HCT116 (cell line): ENCODE results near the gene ALDH8A1. TPM values are rescaled to one million over a fixed set of nuclear protein-coding genes. Genes with fewer than 3 reads are reported as not detected.

Experiments
- ATAC-seq: fragments of 200-7000 bp; cut with Tn5 transposase; 2 replicates; pipeline ENCODE4 v1.9.1; 2020; ENCODE audit warnings: mild to moderate bottlenecking, moderate library complexity
- BruUV-seq: library from RNA; stranded (reverse); fragments of 400-500 nt; replicated peaks from 2 replicates; lab custom pipeline; 2021; lab: Mats Ljungman, UMichigan
- CTCF ChIA-PET: fragments of 300-600 bp; sonication (Branson Sonifier 250); formaldehyde crosslinking; loops from one replicate; lab custom pipeline; 2021; ENCODE audit warnings: antibody characterized with exemption; lab: Charles Lee
- POLR2A ChIA-PET: fragments of 300-600, 350-600 bp; sonication (Branson Sonifier 250); formaldehyde crosslinking; loops from one replicate; lab custom pipeline; 2021; ENCODE audit warnings: antibody characterized with exemption; lab: Charles Lee
- RAD21 ChIA-PET, 2 experiments: fragments of 300-600 bp; sonication (Branson Sonifier 250); formaldehyde crosslinking; loops; one replicate each; lab custom pipeline; 2023; ENCODE audit warnings: low total read pairs in 2 of 2; ENCODE audit not compliant: uncharacterized antibody in 2 of 2, unreplicated experiment in 2 of 2, low non-redundant PET in 1 of 2; lab: Charles Lee
- DNase-seq: peaks from one replicate; pipeline ENCODE4 v3.0.0-alpha.2; 2010; ENCODE audit warnings: low read depth, low spot score
- H2AFZ ChIP-seq: fragments of 200-600 bp; shearing (Covaris generic), sonication (generic); 2 replicates; pipeline ENCODE4 v1.6.1; 2017; ENCODE audit warnings: low read depth, mixed run types, mixed read lengths, antibody characterized with exemption, low read length; ENCODE audit not compliant: poor library complexity, severe bottlenecking
- H3K27ac ChIP-seq: 2 replicates; pipeline ENCODE4 v1.5.1; 2012; ENCODE audit warnings: low read depth, low read length
- H3K27me3 ChIP-seq: fragments of 200-600 bp; sonication (generic); 2 replicates; pipeline ENCODE4 v1.6.1; 2016; ENCODE audit warnings: mixed run types, low read length, mixed read lengths; ENCODE audit not compliant: insufficient read depth
- H3K36me3 ChIP-seq, 2 experiments: fragments of 200-500 bp in 1 of 2; fragments of 200-600 bp in 1 of 2; sonication (Bioruptor generic) in 1 of 2; sonication (generic) in 1 of 2; 2 replicates each; pipeline versions ENCODE4 v1.5.1 to v1.6.1; 2014 to 2016; ENCODE audit warnings: low read length in 2 of 2, inconsistent platforms in 1 of 2, mixed read lengths in 1 of 2, mixed run types in 1 of 2; ENCODE audit not compliant: insufficient read depth in 2 of 2, control insufficient read depth in 1 of 2
- H3K4me1 ChIP-seq, 2 experiments: fragments of 200-600 bp in 1 of 2; sonication (generic) in 1 of 2; 2 replicates each; pipeline versions ENCODE4 v1.5.1 to v1.6.1; 2012 to 2017; ENCODE audit warnings: low read length in 2 of 2, inconsistent platforms in 1 of 2, mild to moderate bottlenecking in 1 of 2, mixed read lengths in 1 of 2, mixed run types in 1 of 2, moderate library complexity in 1 of 2; ENCODE audit not compliant: insufficient read depth in 2 of 2, control insufficient read depth in 1 of 2
- H3K4me2 ChIP-seq: fragments of 200-600 bp; sonication (generic); 2 replicates; pipeline ENCODE4 v1.6.1; 2017; ENCODE audit warnings: mixed run types, low read length, mixed read lengths
- H3K4me3 ChIP-seq, 2 experiments: fragments of 200-600 bp in 1 of 2; sonication (generic) in 1 of 2; replicated peaks in 1 of 2; 2 replicates each; pipeline ENCODE4 v1.5.1; 2011 to 2016; ENCODE audit warnings: low read length in 2 of 2, control low read depth in 1 of 2, low read depth in 1 of 2, mild to moderate bottlenecking in 1 of 2, mixed read lengths in 1 of 2, mixed run types in 1 of 2
- H3K79me2 ChIP-seq: fragments of 200-600 bp; sonication (generic); 2 replicates; pipeline ENCODE4 v1.6.1; 2017; ENCODE audit warnings: mild to moderate bottlenecking, mixed run types, low read length, moderate library complexity, mixed read lengths; ENCODE audit not compliant: insufficient read depth
- H3K9ac ChIP-seq: fragments of 200-600 bp; sonication (generic); 2 replicates; pipeline ENCODE4 v1.6.1; 2016; ENCODE audit warnings: low read length, mixed read lengths
- H3K9me2 ChIP-seq: fragments of 200-600 bp; sonication (generic), shearing (Covaris generic); 2 replicates; pipeline ENCODE4 v1.6.1; 2017; ENCODE audit warnings: mixed run types, mild to moderate bottlenecking, moderate library complexity; ENCODE audit not compliant: insufficient read depth
- H3K9me3 ChIP-seq, 2 experiments: fragments of 200-500 bp in 1 of 2; fragments of 200-600 bp in 1 of 2; sonication (Bioruptor generic) in 1 of 2; sonication (generic) in 1 of 2; 2 replicates each; pipeline ENCODE4 v1.6.1; 2014 to 2017; ENCODE audit warnings: low read length in 2 of 2, mixed read lengths in 2 of 2, inconsistent platforms in 1 of 2, low read depth in 1 of 2, mild to moderate bottlenecking in 1 of 2, mixed run types in 1 of 2, moderate library complexity in 1 of 2; ENCODE audit not compliant: control insufficient read depth in 1 of 2, insufficient read depth in 1 of 2
- H4K20me1 ChIP-seq: fragments of 200-600 bp; sonication (generic), shearing (Covaris generic); 2 replicates; pipeline ENCODE4 v1.6.1; 2017; ENCODE audit warnings: mixed run types, mild to moderate bottlenecking, moderate library complexity; ENCODE audit not compliant: insufficient read depth
- CBX3 ChIP-seq: IDR thresholded peaks from 2 replicates; pipeline ENCODE4 v1.6.1; 2012; ENCODE audit warnings: low read depth
- CEBPB ChIP-seq: IDR thresholded peaks from 2 replicates; pipeline ENCODE4 v1.6.1; 2012; ENCODE audit warnings: low read depth
- JUND ChIP-seq: IDR thresholded peaks from 2 replicates; pipeline ENCODE4 v1.6.1; 2012
- POLR2AphosphoS5 ChIP-seq: IDR thresholded peaks from 2 replicates; pipeline ENCODE4 v1.6.1; 2011; ENCODE audit warnings: mild to moderate bottlenecking, low read depth, low read length, moderate library complexity
- YY1 ChIP-seq: IDR thresholded peaks from 2 replicates; pipeline ENCODE4 v1.6.1; 2011; ENCODE audit warnings: low read length, low read depth, moderate library complexity, mild to moderate bottlenecking; ENCODE audit not compliant: insufficient replicate concordance; ENCODE audit errors: extremely low read depth
- intact Hi-C: fragments of 100-400 bp; cut with micrococcal nuclease; formaldehyde crosslinking; loops from 2 replicates; pipeline ENCODE4 v1.10.0; 2022
- total RNA-seq: library from RNA; stranded (reverse); gene quantifications from one replicate; pipeline ENCODE4 v1.2.1, GENCODE V29; 2021; ENCODE audit not compliant: unreplicated experiment
- TF ChIP-seq, protein P1 (sequence below): IDR thresholded peaks from 2 replicates; pipeline ENCODE4 v1.6.1; 2012
- TF ChIP-seq, protein P2 (sequence below): IDR thresholded peaks from 2 replicates; pipeline ENCODE4 v1.6.1; 2011; ENCODE audit warnings: mild to moderate bottlenecking, low read length, moderate library complexity; ENCODE audit not compliant: insufficient replicate concordance; ENCODE audit errors: extremely low read depth

Gene ALDH8A1
- total RNA-seq, 1 experiment from 2014 or later, result 1.4 TPM

DNA sequence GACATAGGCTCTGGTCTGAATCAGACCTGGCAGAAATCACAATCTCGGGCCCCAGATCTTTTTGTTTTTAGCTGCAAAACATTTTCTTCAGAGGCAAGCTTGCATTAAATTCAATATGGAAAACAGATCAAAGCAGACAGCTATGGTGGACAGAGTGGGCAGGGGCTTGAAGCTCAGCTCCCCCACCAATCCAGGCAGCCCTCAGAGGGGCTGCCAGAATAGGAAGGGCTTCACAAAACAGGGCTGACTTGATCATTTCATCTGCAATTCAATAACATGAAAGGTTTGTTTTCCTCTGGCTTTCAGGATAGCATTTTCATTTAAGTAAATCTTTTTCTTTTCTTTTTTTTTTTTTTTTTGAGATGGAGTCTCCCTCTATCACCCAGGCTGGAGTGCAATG is 49.2 kb upstream of the ALDH8A1 start:
- ChIA-PET CTCF (no interaction called here), RAD21 (no interaction called here), POLR2A (no interaction called here)
- DNase-seq, result no peak
- BruUV-seq, result no TSS peak
- Histone ChIP-seq H3K27ac (no peak overlapping the region), H3K4me2 (no peak overlapping the region), H3K36me3 (peaks cover 7 to 11% of the 10 kb centered on the region in 2 experiments; a peak in 3 of 4 replicates), H4K20me1 (no peaks in the 10 kb centered on the region), H3K9ac (no peak overlapping the region), H3K9me3 (no peaks in the 10 kb centered on the region), H2AFZ (no peak overlapping the region), H3K9me2 (no peaks in the 10 kb centered on the region), H3K4me3 (no peak overlapping the region), H3K27me3 (no peaks in the 10 kb centered on the region), H3K79me2 (no peaks in the 10 kb centered on the region), H3K4me1 (no peaks in the 10 kb centered on the region)
- TF ChIP-seq CEBPB (no peak), POLR2AphosphoS5 (no peak), YY1 (no peak), JUND (no peak), CBX3 (no peak)
- TF ChIP-seq, protein P1, sequence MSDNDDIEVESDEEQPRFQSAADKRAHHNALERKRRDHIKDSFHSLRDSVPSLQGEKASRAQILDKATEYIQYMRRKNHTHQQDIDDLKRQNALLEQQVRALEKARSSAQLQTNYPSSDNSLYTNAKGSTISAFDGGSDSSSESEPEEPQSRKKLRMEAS, result no peak
- TF ChIP-seq, protein P2, sequence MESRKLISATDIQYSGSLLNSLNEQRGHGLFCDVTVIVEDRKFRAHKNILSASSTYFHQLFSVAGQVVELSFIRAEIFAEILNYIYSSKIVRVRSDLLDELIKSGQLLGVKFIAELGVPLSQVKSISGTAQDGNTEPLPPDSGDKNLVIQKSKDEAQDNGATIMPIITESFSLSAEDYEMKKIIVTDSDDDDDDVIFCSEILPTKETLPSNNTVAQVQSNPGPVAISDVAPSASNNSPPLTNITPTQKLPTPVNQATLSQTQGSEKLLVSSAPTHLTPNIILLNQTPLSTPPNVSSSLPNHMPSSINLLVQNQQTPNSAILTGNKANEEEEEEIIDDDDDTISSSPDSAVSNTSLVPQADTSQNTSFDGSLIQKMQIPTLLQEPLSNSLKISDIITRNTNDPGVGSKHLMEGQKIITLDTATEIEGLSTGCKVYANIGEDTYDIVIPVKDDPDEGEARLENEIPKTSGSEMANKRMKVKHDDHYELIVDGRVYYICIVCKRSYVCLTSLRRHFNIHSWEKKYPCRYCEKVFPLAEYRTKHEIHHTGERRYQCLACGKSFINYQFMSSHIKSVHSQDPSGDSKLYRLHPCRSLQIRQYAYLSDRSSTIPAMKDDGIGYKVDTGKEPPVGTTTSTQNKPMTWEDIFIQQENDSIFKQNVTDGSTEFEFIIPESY, result no peak
- ATAC-seq, result no peak
- intact Hi-C loops, result no loop called here
